Endothelial cell of umbilical vein (primary cell): Measurements from ENCODE around the gene ATXN1. TPM values are rescaled to one million over a fixed set of nuclear protein-coding genes. Genes with fewer than 3 reads are reported as not detected.

Experiments used
- BruUV-seq: library from RNA; stranded (reverse); fragments of 400-500 nt; replicated peaks from 2 replicates; lab custom pipeline; 2021; lab: Mats Ljungman, UMichigan
- CTCF ChIA-PET: fragments of 300-600, 350-600 bp; sonication (Branson Sonifier 250); formaldehyde crosslinking; loops from one replicate; lab custom pipeline; 2021; ENCODE audit warnings: antibody characterized with exemption, inconsistent platforms; lab: Charles Lee
- POLR2A ChIA-PET: fragments of 300-600, 350-600 bp; sonication (Branson Sonifier 250); formaldehyde crosslinking; loops from one replicate; lab custom pipeline; 2021; ENCODE audit warnings: antibody characterized with exemption, inconsistent platforms; lab: Charles Lee
- DNase-seq: peaks from one replicate; pipeline ENCODE4 v3.0.0-alpha.2; 2011; ENCODE audit warnings: low read depth, low spot score
- FAIRE-seq: peaks from 2 replicates; lab custom pipeline; 2011; peaks lifted over from hg19 to GRCh38; lab: Jason Lieb, UNC
- H2AFZ ChIP-seq: 2 replicates; pipeline ENCODE4 v1.6.0; 2012; ENCODE audit warnings: low read depth, low read length, control low read depth, inconsistent platforms
- H3K27ac ChIP-seq: 2 replicates; pipeline ENCODE4 v1.5.1; 2011; ENCODE audit warnings: low read depth, mild to moderate bottlenecking, control low read depth, low read length, moderate library complexity; ENCODE audit not compliant: insufficient read depth
- H3K27me3 ChIP-seq, 2 experiments: 2 replicates each; pipeline versions ENCODE4 v1.6.0 to v1.6.1; 2011; ENCODE audit warnings: low read length in 2 of 2, mixed read lengths in 1 of 2; ENCODE audit not compliant: control insufficient read depth in 2 of 2, insufficient read depth in 2 of 2
- H3K36me3 ChIP-seq, 2 experiments: 2 replicates in 1 of 2; 3 replicates in 1 of 2; pipeline ENCODE4 v1.5.1; 2011; ENCODE audit warnings: low read length in 2 of 2, mild to moderate bottlenecking in 1 of 2, moderate library complexity in 1 of 2; ENCODE audit not compliant: control insufficient read depth in 2 of 2, insufficient read depth in 2 of 2; ENCODE audit errors: extremely low read depth in 1 of 2
- H3K4me1 ChIP-seq: 3 replicates; pipeline ENCODE4 v1.5.1; 2011; ENCODE audit warnings: mild to moderate bottlenecking, low read length; ENCODE audit not compliant: control insufficient read depth, insufficient read depth; ENCODE audit errors: extremely low read depth
- H3K4me2 ChIP-seq: 2 replicates; pipeline ENCODE4 v1.6.1; 2011; ENCODE audit warnings: low read length, control low read depth, mixed read lengths; ENCODE audit not compliant: insufficient read depth
- H3K4me3 ChIP-seq, 3 experiments: fragments of 200-600 bp in 1 of 3; sonication (generic), shearing (Covaris generic) in 1 of 3; replicated peaks in 1 of 3; 2 replicates each; pipeline ENCODE4 v1.5.1; 2011 to 2016; ENCODE audit warnings: control low read depth in 3 of 3, low read length in 3 of 3, mild to moderate bottlenecking in 2 of 3, inconsistent platforms in 1 of 3, low read depth in 1 of 3, moderate library complexity in 1 of 3; ENCODE audit not compliant: insufficient read depth in 1 of 3
- H3K79me2 ChIP-seq: 2 replicates; pipeline ENCODE4 v1.6.0; 2012; ENCODE audit warnings: low read length, inconsistent platforms; ENCODE audit not compliant: control insufficient read depth, insufficient read depth
- H3K9ac ChIP-seq: replicated peaks from 2 replicates; pipeline ENCODE3; 2011; ENCODE audit warnings: low read length, control low read depth; ENCODE audit not compliant: insufficient read depth; ENCODE audit errors: extremely low read depth
- H3K9me1 ChIP-seq: replicated peaks from 3 replicates; pipeline ENCODE4 v1.6.0; 2011; ENCODE audit warnings: mild to moderate bottlenecking, low read length; ENCODE audit not compliant: control insufficient read depth, insufficient read depth; ENCODE audit errors: extremely low read depth
- H3K9me3 ChIP-seq: replicated peaks from 2 replicates; pipeline ENCODE4 v1.5.1; 2012; ENCODE audit warnings: low read length, inconsistent platforms; ENCODE audit not compliant: control insufficient read depth, insufficient read depth
- H4K20me1 ChIP-seq: replicated peaks from 2 replicates; pipeline ENCODE3; 2011; ENCODE audit warnings: mild to moderate bottlenecking, low read length; ENCODE audit not compliant: control insufficient read depth, insufficient read depth; ENCODE audit errors: extremely low read depth
- EZH2 ChIP-seq: IDR thresholded peaks from 2 replicates; pipeline ENCODE4 v1.6.1; 2012; ENCODE audit warnings: borderline replicate concordance, low read depth, mild to moderate bottlenecking, moderate library complexity, low read length, inconsistent platforms; ENCODE audit not compliant: severe bottlenecking
- FOS ChIP-seq: IDR thresholded peaks from 2 replicates; pipeline ENCODE4 v1.6.1; 2011; ENCODE audit warnings: mild to moderate bottlenecking, low read length, moderate library complexity, borderline replicate concordance; ENCODE audit not compliant: insufficient read depth
- GATA2 ChIP-seq: IDR thresholded peaks from 2 replicates; pipeline ENCODE4 v1.7.0; 2011; ENCODE audit warnings: low read depth, mild to moderate bottlenecking, moderate library complexity, mixed read lengths, low read length; ENCODE audit not compliant: insufficient read length, insufficient read depth
- JUN ChIP-seq: IDR thresholded peaks from 2 replicates; pipeline ENCODE4 v1.6.1; 2011; ENCODE audit warnings: borderline replicate concordance, low read depth; ENCODE audit not compliant: insufficient read length, insufficient read depth
- MYC ChIP-seq: IDR thresholded peaks from one replicate; pipeline ENCODE4 v1.6.1; 2011; ENCODE audit warnings: mild to moderate bottlenecking, low read depth, low read length
- POLR2A ChIP-seq: IDR thresholded peaks from 2 replicates; pipeline ENCODE4 v1.6.1; 2012; ENCODE audit warnings: low read depth, mild to moderate bottlenecking, control low read depth, low read length
- POLR2AphosphoS5 ChIP-seq: IDR thresholded peaks from 2 replicates; pipeline ENCODE4 v1.6.1; 2012; ENCODE audit warnings: low read depth, mild to moderate bottlenecking, control low read depth, low read length, moderate library complexity; ENCODE audit not compliant: insufficient read depth
- dilution Hi-C: fragments of 300-500 bp; cut with MboI; formaldehyde crosslinking; loops from one replicate; pipeline ENCODE4 v1.15.0; 2019; ENCODE audit warnings: low sequenced_read_pairs; ENCODE audit not compliant: extremely low pct_ligation_motif_present
- intact Hi-C: fragments of 100-400 bp; cut with micrococcal nuclease; formaldehyde crosslinking; loops from one replicate; pipeline ENCODE4 v1.10.0; 2022
- polyA plus RNA-seq, 4 experiments: library from polyadenylated mRNA; depleted of rRNA in 3 of 4; stranded (reverse) in 3 of 4; unstranded in 1 of 4; fragments of >200 nt; gene quantifications; 2 replicates each; pipeline versions ENCODE4 v1.2.1 to v1.2.3, GENCODE V29; 2011 to 2012; ENCODE audit warnings: missing spikeins in 1 of 4
- total RNA-seq: library from RNA; stranded (reverse); gene quantifications from 2 replicates; pipeline ENCODE4 v1.2.3, GENCODE V29; 2021
- TF ChIP-seq, protein P1 (sequence below), 2 donors: IDR thresholded peaks; 1 replicate in 1 of 2; 2 replicates in 1 of 2; pipeline ENCODE4 v1.5.1; 2011; ENCODE audit warnings: low read length in 2 of 2, mild to moderate bottlenecking in 2 of 2, moderate library complexity in 2 of 2, control low read depth in 1 of 2, inconsistent platforms in 1 of 2, low read depth in 1 of 2; ENCODE audit not compliant: insufficient read depth in 1 of 2; ENCODE audit errors: extremely low read depth in 1 of 2
- TF ChIP-seq, protein P2 (sequence below): IDR thresholded peaks from 2 replicates; pipeline ENCODE4 v1.6.1; 2011; ENCODE audit not compliant: insufficient read depth, insufficient read length

The ATXN1 gene
- total and polyA plus RNA-seq, 2 donors (not counting 3 experiments of a cell fraction or from before 2014, with no cell fraction given), result 16.4 to 33.0 TPM

DNA sequence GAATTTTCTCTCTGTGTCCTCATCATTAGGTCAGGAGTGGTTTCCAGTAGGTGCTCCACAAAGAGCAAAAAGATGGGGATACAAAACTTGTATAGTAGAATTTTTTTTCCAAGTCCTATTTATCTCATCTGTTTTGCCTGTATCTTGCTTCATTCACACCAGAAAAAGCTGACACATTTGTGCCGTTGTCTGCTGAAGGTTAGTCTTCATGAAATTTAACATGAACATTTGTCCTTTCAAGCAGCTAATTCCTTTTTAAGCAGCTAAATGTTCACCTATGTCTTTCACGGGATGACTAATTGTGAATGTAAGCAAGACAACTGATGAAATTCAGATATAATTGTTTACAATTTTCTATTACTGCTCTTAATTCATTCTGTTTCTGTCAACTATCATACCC lies 83.8 kb downstream of the ATXN1 start:
- Histone ChIP-seq H2AFZ (no peak overlapping the region), H3K9me3 (no peaks in the 10 kb centered on the region), H3K36me3 (no peaks in the 10 kb centered on the region), H3K27me3 (no peaks in the 10 kb centered on the region), H3K9ac (no peak overlapping the region), H4K20me1 (no peaks in the 10 kb centered on the region), H3K27ac (no peak overlapping the region), H3K4me1 (peaks cover 18% of the 10 kb centered on the region), H3K79me2 (no peaks in the 10 kb centered on the region), H3K4me3 (no peak overlapping the region), H3K9me1 (no peaks in the 10 kb centered on the region), H3K4me2 (no peak overlapping the region)
- POLR2A ChIA-PET, result interaction anchor here (0.6 kb wide), 1 partner anchor 84 kb away, joined by 3 read pairs; no protein-coding TSS in a partner anchor
- dilution Hi-C loops (no loop called here), intact Hi-C loops (no loop called here)
- CTCF ChIA-PET, result no interaction called here
- BruUV-seq, result no TSS peak
- TF ChIP-seq, protein P1, sequence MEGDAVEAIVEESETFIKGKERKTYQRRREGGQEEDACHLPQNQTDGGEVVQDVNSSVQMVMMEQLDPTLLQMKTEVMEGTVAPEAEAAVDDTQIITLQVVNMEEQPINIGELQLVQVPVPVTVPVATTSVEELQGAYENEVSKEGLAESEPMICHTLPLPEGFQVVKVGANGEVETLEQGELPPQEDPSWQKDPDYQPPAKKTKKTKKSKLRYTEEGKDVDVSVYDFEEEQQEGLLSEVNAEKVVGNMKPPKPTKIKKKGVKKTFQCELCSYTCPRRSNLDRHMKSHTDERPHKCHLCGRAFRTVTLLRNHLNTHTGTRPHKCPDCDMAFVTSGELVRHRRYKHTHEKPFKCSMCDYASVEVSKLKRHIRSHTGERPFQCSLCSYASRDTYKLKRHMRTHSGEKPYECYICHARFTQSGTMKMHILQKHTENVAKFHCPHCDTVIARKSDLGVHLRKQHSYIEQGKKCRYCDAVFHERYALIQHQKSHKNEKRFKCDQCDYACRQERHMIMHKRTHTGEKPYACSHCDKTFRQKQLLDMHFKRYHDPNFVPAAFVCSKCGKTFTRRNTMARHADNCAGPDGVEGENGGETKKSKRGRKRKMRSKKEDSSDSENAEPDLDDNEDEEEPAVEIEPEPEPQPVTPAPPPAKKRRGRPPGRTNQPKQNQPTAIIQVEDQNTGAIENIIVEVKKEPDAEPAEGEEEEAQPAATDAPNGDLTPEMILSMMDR (IDR thresholded peaks at IDR 0.05; ENCODE audit: extremely low read depth in 1 of 2, insufficient read depth in 1 of 2, low read depth in 1 of 2, low read length in 2 of 2), result no peak
- TF ChIP-seq GATA2, result no peak
- no peak for TF ChIP-seq POLR2AphosphoS5
- no peak for TF ChIP-seq JUN
- no peak for TF ChIP-seq MYC
- TF ChIP-seq FOS, result no peak
- TF ChIP-seq POLR2A, result no peak
- TF ChIP-seq, protein P2, sequence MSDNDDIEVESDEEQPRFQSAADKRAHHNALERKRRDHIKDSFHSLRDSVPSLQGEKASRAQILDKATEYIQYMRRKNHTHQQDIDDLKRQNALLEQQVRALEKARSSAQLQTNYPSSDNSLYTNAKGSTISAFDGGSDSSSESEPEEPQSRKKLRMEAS, result no peak
- no peak for TF ChIP-seq EZH2
- DNase-seq (no peak), FAIRE-seq (no peak)
